Kidney (tissue), 14 donors: ENCODE results near the gene RPS19BP1. TPM values are rescaled to one million over a fixed set of nuclear protein-coding genes. Genes with fewer than 3 reads are reported as not detected.

Experiments used
- DNase-seq, 5 donors: peaks; one replicate each; pipeline ENCODE4 v3.0.0-alpha.2; 2013 to 2020
- FAIRE-seq: peaks from 2 replicates; lab custom pipeline; 2012; peaks lifted over from hg19 to GRCh38; lab: Jason Lieb, UNC
- H3K27ac ChIP-seq, 2 donors: one replicate each; pipeline ENCODE4 v1.7.0; 2013; ENCODE audit warnings: low read depth in 2 of 2, low read length in 2 of 2, inconsistent platforms in 1 of 2
- H3K27me3 ChIP-seq: one replicate; pipeline ENCODE4 v1.7.1; 2013; ENCODE audit warnings: low read length, inconsistent platforms; ENCODE audit not compliant: control insufficient read depth, insufficient read depth
- H3K36me3 ChIP-seq, 3 donors: one replicate each; pipeline versions ENCODE4 v1.7.0 to v1.7.1; 2013; ENCODE audit warnings: low read length in 3 of 3, control low read depth in 1 of 3, inconsistent platforms in 1 of 3; ENCODE audit not compliant: insufficient read depth in 3 of 3, control insufficient read depth in 2 of 3
- H3K4me1 ChIP-seq, 3 donors: one replicate each; pipeline versions ENCODE4 v1.7.0 to v1.7.1; 2013; ENCODE audit warnings: low read length in 3 of 3, inconsistent platforms in 1 of 3, low read depth in 1 of 3; ENCODE audit not compliant: control insufficient read depth in 2 of 3, insufficient read depth in 2 of 3
- H3K4me3 ChIP-seq, 3 donors: one replicate each; pipeline versions ENCODE4 v1.7.0 to v1.8.1; 2013; ENCODE audit warnings: low read length in 3 of 3, control low read depth in 1 of 3, inconsistent platforms in 1 of 3
- H3K9ac ChIP-seq, 3 donors: one replicate each; pipeline versions ENCODE4 v1.7.0 to v1.7.1; 2013; ENCODE audit warnings: low read length in 3 of 3, control low read depth in 1 of 3, inconsistent platforms in 1 of 3
- H3K9me3 ChIP-seq, 3 donors: one replicate each; pipeline versions ENCODE4 v1.7.0 to v1.7.1; 2013; ENCODE audit warnings: low read length in 3 of 3, control low read depth in 1 of 3, inconsistent platforms in 1 of 3; ENCODE audit not compliant: control insufficient read depth in 2 of 3, insufficient read depth in 1 of 3
- intact Hi-C: fragments of 100-400 bp; cut with DNase I; formaldehyde crosslinking; loops from one replicate; pipeline ENCODE4 v1.11.1; 2022
- polyA plus RNA-seq: library from polyadenylated mRNA; stranded (reverse); fragments of 350-450 nt; fragmentation: Illumina TruSeq; extraction: RNeasy Lipid Tissue Mini Kit (QIAGEN cat#74804); gene quantifications from one replicate; pipeline ENCODE4 v1.2.3, GENCODE V29; 2014; ENCODE audit warnings: low read depth, low replicate concordance; ENCODE audit not compliant: insufficient read depth
- total RNA-seq: library from RNA; stranded (reverse); fragmentation: NEBNext Ultra II Directional; extraction: Animal tissue kit (Norgen Biotek cat#: 25700); gene quantifications from one replicate; pipeline ENCODE4 v1.2.1, GENCODE V29; 2021
- TF ChIP-seq, protein P1 (sequence below): IDR thresholded peaks from 3 replicates; pipeline ENCODE4 v1.5.1; 2012; ENCODE audit warnings: mild to moderate bottlenecking, moderate library complexity, borderline replicate concordance; ENCODE audit not compliant: insufficient read depth; ENCODE audit errors: extremely low read depth
- donor health status: control.
- donor health status: control.
- donor health status: control.
- donor health status: control.
- donor health status: control.
- donor health status: DM: yes; HTN: yes; CAD: no.
- donor health status: Normal renal cell carcinoma (clear cell type).

Gene RPS19BP1
- total and polyA plus RNA-seq, 2 donors from 2014 or later = 51.8 to 180 TPM

- H3K9me3 ChIP-seq = no peaks in the 10 kb centered on the region
Observed at GRCh38 chr22:39498802-39499201, 33.7 kb downstream of the RPS19BP1 start.

DNA sequence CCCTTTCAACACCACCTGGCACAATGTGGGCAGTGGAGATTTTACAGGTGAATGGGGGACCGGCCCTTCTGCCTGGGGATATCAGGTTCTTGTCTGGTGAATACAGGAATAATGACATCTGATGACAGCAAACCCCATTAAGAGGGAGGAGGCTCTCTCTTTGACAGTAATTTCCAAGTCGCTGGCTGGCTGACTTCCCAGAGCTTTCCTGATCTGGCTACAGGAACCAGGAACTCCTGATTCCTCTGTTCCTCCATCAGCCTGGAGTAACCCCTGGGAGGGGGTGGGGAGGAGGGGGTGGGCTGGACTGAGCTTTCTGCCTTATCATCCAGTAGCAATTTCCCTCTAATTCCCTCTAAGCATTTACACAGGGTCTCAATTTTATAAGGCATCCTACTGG lies 34.2 kb downstream of the RPS19BP1 start:
- intact Hi-C loops = no loop called here
- FAIRE-seq = no peak
- Histone ChIP-seq H3K36me3 (no peaks in the 10 kb centered on the region), H3K9me3 (no peaks in the 10 kb centered on the region), H3K4me3 (no peak overlapping the region), H3K9ac (no peak overlapping the region), H3K4me1 (peaks cover 0 to 18% (median 16%) of the 10 kb centered on the region in 3 donors), H3K27me3 (no peaks in the 10 kb centered on the region), H3K27ac (peak overlapping the region in 1 of 2 donors; percentile 26)
- DNase-seq = peak in 1 of 5 donors; percentile 60
- TF ChIP-seq, protein P1, sequence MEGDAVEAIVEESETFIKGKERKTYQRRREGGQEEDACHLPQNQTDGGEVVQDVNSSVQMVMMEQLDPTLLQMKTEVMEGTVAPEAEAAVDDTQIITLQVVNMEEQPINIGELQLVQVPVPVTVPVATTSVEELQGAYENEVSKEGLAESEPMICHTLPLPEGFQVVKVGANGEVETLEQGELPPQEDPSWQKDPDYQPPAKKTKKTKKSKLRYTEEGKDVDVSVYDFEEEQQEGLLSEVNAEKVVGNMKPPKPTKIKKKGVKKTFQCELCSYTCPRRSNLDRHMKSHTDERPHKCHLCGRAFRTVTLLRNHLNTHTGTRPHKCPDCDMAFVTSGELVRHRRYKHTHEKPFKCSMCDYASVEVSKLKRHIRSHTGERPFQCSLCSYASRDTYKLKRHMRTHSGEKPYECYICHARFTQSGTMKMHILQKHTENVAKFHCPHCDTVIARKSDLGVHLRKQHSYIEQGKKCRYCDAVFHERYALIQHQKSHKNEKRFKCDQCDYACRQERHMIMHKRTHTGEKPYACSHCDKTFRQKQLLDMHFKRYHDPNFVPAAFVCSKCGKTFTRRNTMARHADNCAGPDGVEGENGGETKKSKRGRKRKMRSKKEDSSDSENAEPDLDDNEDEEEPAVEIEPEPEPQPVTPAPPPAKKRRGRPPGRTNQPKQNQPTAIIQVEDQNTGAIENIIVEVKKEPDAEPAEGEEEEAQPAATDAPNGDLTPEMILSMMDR = no peak

More at GRCh38 chr22:39498802-39499201, 33.7 kb downstream of the RPS19BP1 start:
- no peak overlapping the region for H3K27ac ChIP-seq
- FAIRE-seq (no peak), DNase-seq (no peak)
- intact Hi-C loops = no loop called here
- peaks cover 0 to 2% (median 0%) of the 10 kb centered on the region in 3 donors for H3K36me3 ChIP-seq
- H3K9ac ChIP-seq = no peak overlapping the region
- peaks cover 0 to 23% (median 20%) of the 10 kb centered on the region in 3 donors for H3K4me1 ChIP-seq
- H3K27me3 ChIP-seq = no peaks in the 10 kb centered on the region
- no peak overlapping the region for H3K4me3 ChIP-seq
- TF ChIP-seq, protein P1 = no peak

DNA sequence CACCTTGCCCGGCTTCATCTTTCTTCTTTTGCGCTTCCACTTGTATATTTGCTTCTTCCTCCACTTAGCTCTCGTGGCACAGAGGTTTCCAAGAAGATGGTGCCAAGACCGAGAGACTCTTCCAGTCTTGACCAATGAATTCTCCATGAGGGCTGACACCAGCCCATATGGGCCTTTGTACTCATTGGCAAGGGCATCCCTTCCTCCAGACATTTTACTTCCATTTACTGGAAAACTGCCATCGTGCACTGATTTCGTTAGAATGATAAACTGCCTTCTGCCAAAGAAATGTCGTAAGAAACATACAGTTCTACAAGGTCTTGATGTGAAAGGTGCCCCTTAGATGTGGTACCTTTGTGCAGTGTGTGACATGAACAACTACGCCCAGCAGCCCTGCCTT lies 35.1 kb downstream of the RPS19BP1 start:
- no peak overlapping the region for H3K4me3 ChIP-seq
- no peaks in the 10 kb centered on the region for H3K36me3 ChIP-seq
- no peak for FAIRE-seq
- H3K27ac ChIP-seq = no peak overlapping the region
- peaks cover 0 to 16% (median 11%) of the 10 kb centered on the region in 3 donors for H3K4me1 ChIP-seq
- H3K9me3 ChIP-seq = no peaks in the 10 kb centered on the region
- DNase-seq = no peak
- TF ChIP-seq, protein P1 = no peak
- H3K27me3 ChIP-seq = no peaks in the 10 kb centered on the region
- no peak overlapping the region for H3K9ac ChIP-seq
- intact Hi-C loops = no loop called here
